Activated T-cell treated with anti-CD3 and anti-CD28 coated beads for 24 hours (primary cell): Measurements from ENCODE around the gene EDRF1.
"Not testable (repeated sequence)": the region's sequence is repeated elsewhere in the genome, so short reads cannot be mapped to it uniquely, and the experiment has no call there.

Experiments used
- DNase-seq: peaks from one replicate; pipeline ENCODE4 v3.0.0-alpha.2; 2020; ENCODE audit warnings: low read depth

Gene EDRF1, protein sequence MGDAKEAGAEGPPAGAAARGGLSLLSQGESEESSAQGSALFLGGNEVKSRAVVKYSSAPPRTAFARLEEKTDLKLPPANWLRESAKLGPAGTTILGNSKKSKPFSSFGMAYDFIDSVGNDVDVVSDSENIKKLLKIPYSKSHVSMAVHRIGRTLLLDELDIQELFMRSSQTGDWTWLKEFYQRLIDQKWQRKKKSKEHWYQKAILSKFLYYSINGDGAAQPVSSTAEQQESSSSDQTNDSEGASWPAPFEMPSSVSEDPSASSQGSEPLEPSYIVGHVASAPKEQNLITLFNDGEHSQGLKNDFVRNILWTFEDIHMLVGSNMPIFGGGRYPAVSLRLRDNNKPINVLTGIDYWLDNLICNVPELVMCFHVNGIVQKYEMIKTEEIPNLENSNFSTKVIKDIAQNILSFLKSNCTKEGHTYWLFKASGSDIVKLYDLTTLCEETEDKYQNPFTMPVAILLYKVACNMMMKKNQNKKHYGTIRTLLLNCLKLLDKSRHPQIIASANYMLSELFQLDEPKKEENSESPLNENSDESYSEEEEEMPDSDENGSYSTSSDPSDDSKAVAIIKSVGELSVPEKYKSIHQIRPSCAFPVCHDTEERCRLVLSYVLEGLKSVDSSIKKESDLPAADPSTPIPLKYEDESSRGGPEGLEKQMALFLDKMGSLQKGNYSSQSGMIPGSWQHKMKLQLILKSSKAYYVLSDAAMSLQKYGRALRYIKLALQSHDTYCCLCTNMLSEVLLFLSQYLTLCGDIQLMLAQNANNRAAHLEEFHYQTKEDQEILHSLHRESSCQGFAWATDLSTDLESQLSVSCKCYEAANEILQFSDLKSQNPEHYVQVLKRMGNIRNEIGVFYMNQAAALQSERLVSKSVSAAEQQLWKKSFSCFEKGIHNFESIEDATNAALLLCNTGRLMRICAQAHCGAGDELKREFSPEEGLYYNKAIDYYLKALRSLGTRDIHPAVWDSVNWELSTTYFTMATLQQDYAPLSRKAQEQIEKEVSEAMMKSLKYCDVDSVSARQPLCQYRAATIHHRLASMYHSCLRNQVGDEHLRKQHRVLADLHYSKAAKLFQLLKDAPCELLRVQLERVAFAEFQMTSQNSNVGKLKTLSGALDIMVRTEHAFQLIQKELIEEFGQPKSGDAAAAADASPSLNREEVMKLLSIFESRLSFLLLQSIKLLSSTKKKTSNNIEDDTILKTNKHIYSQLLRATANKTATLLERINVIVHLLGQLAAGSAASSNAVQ

DNA sequence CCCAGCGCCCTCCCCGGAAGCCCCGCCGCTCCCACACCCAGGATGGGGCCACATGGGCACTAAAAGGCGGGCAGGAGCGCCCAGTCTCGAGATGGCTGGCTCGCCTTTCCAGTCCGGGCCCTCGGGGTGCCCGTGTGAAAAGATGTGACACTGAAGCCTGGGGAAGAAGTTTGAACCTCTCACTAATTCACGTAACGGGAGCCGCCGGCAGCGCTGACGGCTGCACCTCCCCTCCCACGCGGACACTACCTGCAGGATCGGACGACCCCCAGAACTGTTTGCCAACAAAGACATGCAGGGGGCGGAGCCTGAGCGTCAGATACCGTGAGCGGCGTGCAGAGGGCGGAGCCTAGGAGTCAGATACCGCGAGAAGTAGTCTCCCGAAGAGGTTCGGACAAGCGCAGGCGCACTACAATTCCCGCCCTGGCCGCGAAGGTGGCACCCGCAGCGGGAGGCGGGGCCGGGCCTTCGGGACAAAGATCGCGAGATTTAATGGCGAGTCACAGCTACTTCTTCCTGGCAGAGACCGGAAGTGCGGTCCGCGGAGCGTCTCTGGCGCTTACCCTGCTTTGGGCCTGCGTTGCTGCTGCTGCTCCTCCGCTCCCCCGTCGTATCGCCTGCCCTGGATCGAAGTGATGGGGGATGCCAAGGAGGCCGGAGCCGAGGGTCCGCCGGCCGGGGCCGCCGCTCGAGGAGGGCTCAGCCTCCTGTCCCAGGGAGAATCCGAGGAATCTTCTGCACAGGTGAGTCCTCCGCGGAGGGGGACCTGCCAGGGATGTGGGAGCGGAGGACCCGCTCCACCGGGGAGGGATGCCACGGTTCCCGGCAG, at the start of gene EDRF1:
Gene EDRF1, plus strand, starts transcription at position 537 of the 829 bp plus-strand sequence. Its CDS starts 99 bp downstream, at position 636.
- DNase-seq = peak; percentile 99

- DNase-seq = no peak
Observed at GRCh38 chr10:125672884-125673283, 46.6 kb upstream of the EDRF1 start.

DNA sequence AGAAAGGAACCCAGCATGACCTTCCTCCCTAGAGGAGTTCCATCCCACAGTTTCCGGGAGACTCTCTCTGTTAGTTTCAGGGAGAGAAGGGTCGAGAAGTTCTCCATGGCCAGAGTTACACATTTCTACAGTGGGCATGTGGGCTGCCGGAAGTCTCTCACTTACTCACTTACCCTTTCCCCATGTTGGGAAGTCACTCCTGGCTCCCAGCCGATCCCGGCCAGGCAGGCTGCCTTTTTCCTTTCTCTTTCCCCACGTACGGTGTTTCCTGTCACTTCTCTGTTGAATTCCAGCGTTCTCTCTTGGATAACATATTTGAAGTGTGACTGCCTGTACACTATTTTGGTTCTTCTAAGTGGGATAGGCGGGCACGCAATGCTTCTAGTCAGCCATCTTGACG, 40.1 kb upstream of the EDRF1 start:
- no peak for DNase-seq

- no peak for DNase-seq
Observed at GRCh38 chr10:125683063-125683462, 36.4 kb upstream of the EDRF1 start, which contains the start of gene TEX36. Gene TEX36 (minus strand): TSS chr10:125683163. CDS start chr10:125682989, 174 bp downstream.

DNA sequence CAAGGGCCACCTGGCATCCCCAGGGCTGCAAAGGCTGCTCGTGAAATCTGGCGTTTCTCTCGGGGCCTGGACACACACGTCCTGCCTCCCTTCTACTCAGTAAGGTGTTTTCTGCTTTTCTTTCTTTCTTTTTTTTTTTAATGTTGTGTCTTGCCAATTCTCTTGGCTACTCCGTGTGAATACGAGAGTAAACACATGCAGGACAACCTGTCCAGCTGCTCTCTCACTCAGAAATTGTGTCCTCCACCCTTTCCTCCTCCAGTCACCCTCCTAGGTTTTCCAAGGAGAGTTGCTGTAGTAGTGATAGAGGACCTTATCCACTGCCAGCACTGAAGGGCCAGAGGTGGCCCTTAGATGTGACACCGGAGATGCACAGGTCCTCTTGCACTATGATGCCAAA, 35.7 kb upstream of the EDRF1 start:
- no peak for DNase-seq

DNA sequence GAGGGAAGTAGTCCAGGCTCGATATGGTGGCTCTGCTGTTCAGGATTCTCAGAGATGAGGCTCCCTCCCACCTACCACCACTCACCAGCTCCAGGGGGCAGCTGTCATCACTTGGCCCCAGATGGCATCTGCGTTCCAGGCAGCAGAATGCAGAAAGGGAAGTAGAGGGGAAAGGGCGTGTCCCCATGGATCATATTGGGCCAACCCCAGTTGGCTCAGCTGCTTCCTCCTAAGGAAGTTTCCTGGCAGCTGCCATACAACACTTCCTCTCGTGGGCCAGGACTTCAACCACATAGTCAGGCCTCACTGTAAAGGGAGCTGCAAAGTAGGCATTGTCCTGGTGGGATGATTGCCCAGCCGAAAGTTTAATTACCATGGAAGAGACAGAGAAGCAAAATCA, 34.9 kb upstream of the EDRF1 start:
- DNase-seq = no peak

GRCh38 chr10:125687507-125688185, 31.9 kb upstream of the EDRF1 start:
- DNase-seq = no peak

GRCh38 chr10:125689955-125690569, 29.4 kb upstream of the EDRF1 start:
- no peak for DNase-seq

- DNase-seq = no peak
Observed at GRCh38 chr10:125691160-125691981, 28.1 kb upstream of the EDRF1 start.

DNA sequence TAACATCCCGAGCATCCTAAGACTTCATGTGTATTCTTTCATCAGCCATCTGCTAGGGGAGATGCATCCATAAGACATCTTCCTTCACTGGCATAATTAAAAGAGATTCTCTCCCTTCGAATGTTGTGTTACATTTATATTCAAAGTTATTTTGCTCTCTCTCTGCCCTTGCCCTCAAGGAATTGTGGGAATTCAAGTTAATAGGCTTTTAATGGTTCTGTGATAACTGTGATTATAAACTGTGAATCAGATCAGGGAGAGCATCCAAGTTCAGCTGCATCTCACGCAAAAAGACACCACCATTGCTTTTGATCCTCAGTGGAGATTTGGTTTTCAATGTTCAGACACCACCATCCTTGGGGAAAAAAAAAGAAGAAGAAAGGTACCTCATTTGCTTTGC, 27.3 kb upstream of the EDRF1 start:
- no peak for DNase-seq

GRCh38 chr10:125692601-125693523, 26.6 kb upstream of the EDRF1 start:
- DNase-seq = no peak

DNA sequence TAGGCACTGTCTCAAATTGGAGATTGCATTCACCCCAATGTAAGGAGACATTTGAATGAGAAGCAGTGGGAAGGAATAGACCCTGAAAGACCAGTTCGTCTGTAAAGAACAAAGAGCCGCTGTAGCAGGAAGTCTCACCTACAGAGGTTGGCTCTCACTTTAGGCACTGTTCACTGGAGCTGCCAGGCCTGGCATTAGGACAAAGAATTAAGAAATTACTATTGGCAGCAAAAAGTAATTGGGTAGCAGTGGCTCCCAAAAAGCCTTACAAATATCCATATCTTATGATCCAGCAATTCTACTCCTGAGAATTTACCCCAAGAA, 26.0 kb upstream of the EDRF1 start:
- DNase-seq = no peak

DNA sequence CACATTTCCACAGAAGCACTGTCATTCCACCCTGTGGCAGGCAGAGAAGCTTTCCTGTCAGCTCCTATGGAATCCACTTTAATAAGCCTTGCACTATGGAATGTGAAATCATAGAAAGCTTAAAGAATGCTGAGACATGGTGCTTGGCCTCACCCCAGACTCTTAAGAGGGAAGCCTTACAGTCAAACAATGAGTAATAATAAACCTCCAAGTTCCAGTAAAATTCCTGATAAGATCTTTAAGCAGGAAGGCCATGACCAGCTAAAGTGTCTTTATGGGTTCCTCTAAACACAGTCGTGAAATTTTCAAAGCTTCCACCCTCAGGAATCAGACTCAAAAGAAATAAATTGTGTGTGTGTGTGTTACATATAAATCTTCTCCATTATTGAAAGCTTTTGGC, 24.6 kb upstream of the EDRF1 start:
- DNase-seq = no peak

DNA sequence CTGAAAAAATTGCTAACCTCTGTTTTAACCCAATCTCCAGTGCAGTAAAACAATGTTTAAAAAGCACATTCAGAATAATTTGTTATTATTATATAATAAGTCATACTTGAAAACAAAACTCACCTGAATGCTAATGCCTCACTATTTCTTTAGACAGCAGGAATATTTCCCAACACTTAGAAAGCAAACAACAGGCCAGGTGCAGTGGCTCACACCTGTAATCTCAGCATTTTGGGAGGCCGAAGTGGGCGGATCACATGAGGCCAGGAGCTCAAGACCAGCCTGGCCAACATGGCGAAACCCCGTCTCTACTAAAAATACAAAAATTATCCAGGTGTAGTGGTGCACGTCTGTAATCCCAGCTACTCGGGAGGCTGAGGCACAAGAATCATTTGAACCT, 22.6 kb upstream of the EDRF1 start:
- not testable (repeated sequence) for DNase-seq

- DNase-seq = no peak
Observed at GRCh38 chr10:125698481-125698998, 21.0 kb upstream of the EDRF1 start.

- DNase-seq = no peak
Observed at GRCh38 chr10:125699562-125700143, 19.9 kb upstream of the EDRF1 start.

GRCh38 chr10:125700355-125700911, 19.1 kb upstream of the EDRF1 start:
- no peak for DNase-seq
